Measurements from ENCODE around the gene ASS1. TPM values are rescaled to one million over a fixed set of nuclear protein-coding genes. Genes with fewer than 3 reads are reported as not detected.

The ASS1 gene
- total and polyA plus RNA-seq, 10 donors = 15.4 to 37.4 (median 26.6) TPM

DNA sequence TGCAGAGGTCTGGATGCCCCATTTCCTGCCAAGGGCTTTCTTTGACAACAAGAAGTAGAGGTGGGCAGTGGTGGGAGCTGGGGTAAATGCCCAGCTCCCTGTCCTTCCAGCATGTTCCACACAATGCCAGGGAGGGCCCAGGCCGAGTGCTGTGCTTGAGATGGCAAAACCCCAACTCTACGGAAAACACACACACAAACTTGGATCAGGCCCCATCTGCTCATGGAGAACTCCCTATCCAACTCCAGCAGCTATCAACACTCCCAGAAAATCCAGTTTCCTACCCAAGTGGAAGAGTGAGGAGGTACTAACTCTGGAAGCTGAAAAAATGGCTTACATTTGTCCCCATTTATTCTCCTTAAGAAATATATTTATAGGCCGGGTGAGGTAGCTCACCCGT, 73.5 kb downstream of the ASS1 start:
- 84 to 94% (median 93%) methylated on average over 4 of the region's 4 CpGs for WGBS, 5 donors
- Histone ChIP-seq H3K27me3 (replicated peaks in 1 of 7) (peaks cover 0 to 31% (median 0%) of the 10 kb centered on the region in 7 donors), H3K4me3 (no peak overlapping the region), H3K36me3 (no peaks in the 10 kb centered on the region), H3K9me3 (no peaks in the 10 kb centered on the region), H3K27ac (no peak overlapping the region), H3K4me1 (no peaks in the 10 kb centered on the region)
- no peak for TF ChIP-seq POLR2AphosphoS5 (IDR thresholded peaks at IDR 0.05)
- no peak for TF ChIP-seq POLR2A (IDR thresholded peaks at IDR 0.05)
- no peak for TF ChIP-seq CTCF (IDR thresholded peaks at IDR 0.05 in 8 of 11, conservative IDR thresholded peaks at IDR 0.05 in 3 of 11)
- no peak for DNase-seq
- intact Hi-C loops (cut with DNase I; ENCODE audit: low total_unique reads) = no loop called here

GRCh38 chr9:130518943-130519799, 74.4 kb downstream of the ASS1 start:
- Histone ChIP-seq H3K27me3 (replicated peaks in 1 of 7) (peaks cover 0 to 37% (median 0%) of the 10 kb centered on the region in 7 donors), H3K4me3 (no peak overlapping the region), H3K27ac (no peak overlapping the region), H3K9me3 (no peaks in the 10 kb centered on the region), H3K4me1 (no peaks in the 10 kb centered on the region), H3K36me3 (no peaks in the 10 kb centered on the region)
- DNase-seq = no peak
- TF ChIP-seq POLR2A (IDR thresholded peaks at IDR 0.05) (no peak), CTCF (IDR thresholded peaks at IDR 0.05 in 8 of 11, conservative IDR thresholded peaks at IDR 0.05 in 3 of 11) (no peak), POLR2AphosphoS5 (IDR thresholded peaks at IDR 0.05) (no peak)
- intact Hi-C loops (cut with DNase I; ENCODE audit: low total_unique reads) = no loop called here
- 63 to 70% (median 69%) methylated on average over 24 of the region's 24 CpGs for WGBS, 5 donors

- no peak overlapping the region for H3K27ac ChIP-seq
- 70 to 92% (median 88%) methylated on average over 5 of the region's 5 CpGs for WGBS, 5 donors
- TF ChIP-seq POLR2A (IDR thresholded peaks at IDR 0.05) = no peak
- TF ChIP-seq CTCF (IDR thresholded peaks at IDR 0.05 in 8 of 11, conservative IDR thresholded peaks at IDR 0.05 in 3 of 11) = no peak
- TF ChIP-seq POLR2AphosphoS5 (IDR thresholded peaks at IDR 0.05) = no peak
These were observed 75.2 kb downstream of the ASS1 start for GRCh38 chr9:130519927-130520326.

DNA sequence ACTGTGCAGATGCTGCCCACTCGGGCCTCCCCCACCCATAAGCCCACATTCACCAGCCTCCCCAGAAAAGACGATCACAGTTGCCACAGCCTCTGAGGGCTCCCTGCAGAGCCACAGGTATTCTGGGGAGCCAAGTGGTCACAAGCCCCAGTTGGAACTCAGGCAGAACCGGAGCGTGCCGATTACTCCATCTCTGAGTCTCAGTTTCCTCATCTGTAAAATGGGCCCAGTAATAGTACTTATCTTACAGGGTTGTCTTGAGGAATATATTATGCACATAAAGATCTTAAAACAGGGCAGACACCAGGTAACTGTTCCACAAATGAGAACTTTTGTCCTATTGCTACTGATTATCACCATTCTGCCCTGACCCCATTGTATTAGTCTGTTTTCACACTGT, 77.0 kb downstream of the ASS1 start:
- Histone ChIP-seq H3K9me3 (no peaks in the 10 kb centered on the region), H3K4me1 (no peaks in the 10 kb centered on the region), H3K4me3 (no peak overlapping the region), H3K36me3 (no peaks in the 10 kb centered on the region), H3K27ac (no peak overlapping the region), H3K27me3 (replicated peaks in 1 of 7) (peaks cover 0 to 42% (median 0%) of the 10 kb centered on the region in 7 donors)
- no peak for DNase-seq
- TF ChIP-seq POLR2A (IDR thresholded peaks at IDR 0.05) (no peak), CTCF (IDR thresholded peaks at IDR 0.05 in 8 of 11, conservative IDR thresholded peaks at IDR 0.05 in 3 of 11) (no peak), POLR2AphosphoS5 (IDR thresholded peaks at IDR 0.05) (no peak)
- intact Hi-C loops (cut with DNase I; ENCODE audit: low total_unique reads) = no loop called here
- WGBS, 5 donors = 80 to 100% (median 85%) methylated on average over 4 to 5 of the region's 5 CpGs

More at GRCh38 chr9:130519927-130520326, 75.2 kb downstream of the ASS1 start:
- intact Hi-C loops (cut with DNase I; ENCODE audit: low total_unique reads) = no loop called here
- no peak for DNase-seq
- Histone ChIP-seq H3K4me1 (no peaks in the 10 kb centered on the region), H3K36me3 (no peaks in the 10 kb centered on the region), H3K4me3 (no peak overlapping the region), H3K27me3 (replicated peaks in 1 of 7) (peaks cover 0 to 41% (median 0%) of the 10 kb centered on the region in 7 donors), H3K9me3 (no peaks in the 10 kb centered on the region)

Measured in spleen (tissue), 11 donors.